NCI-H1694 treated with DMSO at 0.1 percent for 48 hours (cell line): Measurements from ENCODE around the gene PLA2G3.
"Not testable (repeated sequence)": the region's sequence is repeated elsewhere in the genome, so short reads cannot be mapped to it uniquely, and the experiment has no call there.

Experiments used
- DNase-seq: peaks from one replicate; lab custom pipeline; 2025; lab: John Stamatoyannopoulos, UW

Gene PLA2G3

GRCh38 chr22:31139866-31140716 lies at the start of gene PLA2G3:
TSS of gene PLA2G3 (minus strand) at chr22:31140508. CDS start at chr22:31140354, 154 bp downstream.
- DNase-seq, result no peak

- no peak for DNase-seq
Observed at GRCh38 chr22:31187627-31188026, 47.3 kb upstream of the PLA2G3 start.

- no peak for DNase-seq
Observed at GRCh38 chr22:31185056-31185455, 44.7 kb upstream of the PLA2G3 start.

GRCh38 chr22:31184015-31184414 lies 43.7 kb upstream of the PLA2G3 start:
- DNase-seq, result no peak

- DNase-seq, result no peak
Observed at GRCh38 chr22:31179345-31179744, 39.0 kb upstream of the PLA2G3 start.

- DNase-seq, result no peak
Observed at GRCh38 chr22:31178859-31179258, 38.6 kb upstream of the PLA2G3 start.

GRCh38 chr22:31177420-31178162 lies 37.3 kb upstream of the PLA2G3 start:
- peak; percentile 16 for DNase-seq

- no peak for DNase-seq
Observed at GRCh38 chr22:31176923-31177322, 36.6 kb upstream of the PLA2G3 start.

- DNase-seq, result no peak
Observed at GRCh38 chr22:31173386-31174145, 33.3 kb upstream of the PLA2G3 start.

GRCh38 chr22:31171734-31172133 lies 31.4 kb upstream of the PLA2G3 start:
- DNase-seq, result not testable (repeated sequence)

- DNase-seq, result no peak
Observed at GRCh38 chr22:31170971-31171370, 30.7 kb upstream of the PLA2G3 start.

- no peak for DNase-seq
Observed at GRCh38 chr22:31162015-31162765, 21.9 kb upstream of the PLA2G3 start.

- DNase-seq, result no peak
Observed at GRCh38 chr22:31161386-31161785, 21.1 kb upstream of the PLA2G3 start.

- DNase-seq, result no peak
Observed at GRCh38 chr22:31160328-31160978, 20.1 kb upstream of the PLA2G3 start.

GRCh38 chr22:31155422-31155821 lies 15.1 kb upstream of the PLA2G3 start:
- DNase-seq, result no peak

GRCh38 chr22:31154975-31155374 lies 14.7 kb upstream of the PLA2G3 start:
- no peak for DNase-seq

GRCh38 chr22:31153357-31153756 lies 13.0 kb upstream of the PLA2G3 start:
- no peak for DNase-seq

GRCh38 chr22:31151872-31152271 lies 11.6 kb upstream of the PLA2G3 start:
- no peak for DNase-seq

GRCh38 chr22:31150615-31151014 lies 10.3 kb upstream of the PLA2G3 start:
- no peak for DNase-seq

GRCh38 chr22:31148953-31149627 lies 8.8 kb upstream of the PLA2G3 start:
- peak; percentile 58 for DNase-seq

GRCh38 chr22:31148488-31148887 lies 8.2 kb upstream of the PLA2G3 start:
- no peak for DNase-seq
